NCI-H526 (cell line): Measurements from ENCODE around the gene EARS2.
"Not testable (repeated sequence)": the region's sequence is repeated elsewhere in the genome, so short reads cannot be mapped to it uniquely, and the experiment has no call there.

Source experiments
- DNase-seq, 2 experiments: peaks; one replicate each; lab custom pipeline; 2025; lab: John Stamatoyannopoulos, UW

Gene EARS2

DNA sequence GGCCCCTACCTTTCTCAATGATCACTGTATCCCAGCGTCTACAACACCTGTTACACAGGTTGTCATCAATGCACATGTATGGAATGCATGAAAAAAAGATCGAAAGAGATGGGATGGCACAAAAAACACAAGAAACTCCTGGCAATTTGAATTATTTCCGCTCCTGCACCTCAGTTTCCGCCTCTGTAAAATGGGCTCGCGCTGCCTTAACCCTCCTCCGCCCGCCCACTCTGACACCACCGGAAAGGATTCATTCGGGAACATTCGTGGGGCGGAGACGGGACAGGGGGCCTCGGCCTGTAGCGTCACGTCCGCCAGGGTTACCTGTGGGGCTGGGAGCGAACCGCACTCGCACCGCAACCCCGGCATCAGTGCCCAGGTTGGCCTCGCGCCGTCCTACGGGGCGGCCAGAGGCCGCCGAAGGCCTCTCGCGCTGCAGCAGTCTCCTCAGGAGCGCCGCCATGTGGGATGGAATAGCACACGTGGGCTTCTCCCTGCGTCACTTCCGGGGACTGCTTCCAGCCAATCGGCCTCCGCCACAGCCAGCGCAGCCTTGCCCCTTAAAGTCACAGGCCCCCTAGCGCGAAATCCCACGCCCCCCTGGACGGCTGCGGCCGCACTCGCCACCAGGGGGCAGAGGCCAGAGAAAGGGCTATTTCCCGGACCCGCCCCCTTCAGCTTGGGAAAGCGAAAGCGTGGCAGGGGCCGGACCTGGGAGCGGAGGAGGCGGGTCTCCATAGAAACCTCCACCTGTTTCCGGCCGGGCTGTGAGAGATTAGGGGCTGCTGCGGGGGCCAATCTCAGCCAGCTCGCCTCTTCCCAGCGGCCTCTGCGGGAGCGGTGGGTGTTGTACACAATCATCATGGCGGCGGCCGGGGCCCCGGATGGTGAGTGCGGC lies at the start of gene EARS2, which contains the start of gene UBFD1:
Gene EARS2, minus strand, starts transcription at position 470 of the 898 bp plus-strand sequence. Its CDS starts 7 bp downstream, at position 463.
Gene UBFD1, plus strand, starts transcription at position 847 of the 898 bp plus-strand sequence. Its CDS starts 16 bp downstream, at position 863.
- DNase-seq: peak; percentile 95 to 98

DNA sequence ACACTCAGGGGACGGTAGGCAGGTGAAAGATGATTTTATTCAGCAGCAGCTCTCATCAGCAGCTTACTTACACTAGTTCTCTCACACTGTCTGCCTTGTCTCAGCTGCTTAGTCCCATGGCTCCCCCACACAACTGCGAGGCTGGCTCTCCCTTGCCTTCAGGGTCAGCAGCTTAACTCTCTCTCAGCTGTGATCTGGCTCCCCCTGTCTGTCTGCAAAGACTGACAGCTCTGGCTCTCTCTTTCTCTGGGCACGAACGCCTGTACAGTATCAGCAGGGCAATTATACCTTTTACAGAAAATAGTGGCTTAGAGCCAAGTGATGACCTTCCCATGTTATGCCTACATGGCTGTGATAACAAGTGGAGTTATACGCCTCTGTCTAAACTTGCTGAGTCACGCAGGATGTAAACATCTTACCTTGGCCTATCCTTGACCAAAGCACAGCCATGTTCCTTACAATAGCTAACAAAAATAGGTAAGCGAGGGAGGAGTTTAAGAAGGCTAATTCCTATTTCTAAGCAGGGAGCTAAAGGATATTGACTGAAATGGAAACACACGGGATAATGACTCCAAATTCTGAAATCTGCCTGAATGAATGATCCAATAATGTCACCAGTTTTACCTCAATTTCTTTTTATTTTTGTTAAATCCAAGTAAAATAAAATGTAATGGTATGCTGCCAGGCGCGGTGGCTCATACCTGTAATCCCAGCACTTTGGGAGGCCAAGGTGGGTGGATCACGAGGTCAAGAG lies 40.0 kb upstream of the EARS2 start:
- peak; percentile 47 to 58 for DNase-seq

DNA sequence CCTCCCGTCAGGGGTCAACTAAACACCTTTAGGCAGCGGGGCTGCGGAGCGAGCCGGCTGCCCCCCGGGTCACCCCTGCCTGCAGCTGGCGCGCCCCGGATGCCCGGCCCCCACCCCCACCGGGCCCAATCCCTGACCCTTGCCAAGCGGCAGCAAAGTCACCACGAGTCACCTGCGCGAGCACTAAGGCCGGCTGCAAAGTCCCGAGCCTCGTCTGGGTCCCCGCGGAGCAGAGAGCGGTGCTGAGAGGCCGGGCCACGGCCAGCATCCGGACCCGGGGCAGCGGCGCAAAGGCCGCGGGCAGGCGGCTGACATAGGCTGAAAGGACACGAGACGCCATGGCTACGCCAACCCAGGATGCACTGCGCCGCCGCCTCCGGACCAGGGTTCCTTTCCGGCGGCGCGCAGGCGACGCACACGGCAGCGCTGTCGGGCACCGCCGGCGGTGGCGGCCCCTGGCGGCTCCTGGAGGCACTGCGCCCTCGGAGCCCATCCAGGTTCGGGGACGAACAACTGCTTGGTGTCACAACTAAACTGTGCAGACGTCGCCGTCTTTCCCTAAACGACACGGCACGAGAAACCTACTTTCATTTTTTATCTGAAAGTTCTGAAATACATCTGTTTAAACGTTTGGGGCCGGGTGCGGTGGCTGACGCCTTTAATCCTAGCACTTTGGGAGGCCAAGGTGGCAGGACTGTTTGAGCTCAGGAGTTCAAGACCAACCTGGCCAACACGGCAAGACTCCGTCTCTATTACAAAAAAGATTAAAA lies 39.0 kb upstream of the EARS2 start, which contains the start of gene NDUFAB1:
Gene NDUFAB1, minus strand, starts transcription at position 366 of the 770 bp plus-strand sequence. Its CDS starts 26 bp downstream, at position 340.
- DNase-seq: peak; percentile 37 to 91

DNA sequence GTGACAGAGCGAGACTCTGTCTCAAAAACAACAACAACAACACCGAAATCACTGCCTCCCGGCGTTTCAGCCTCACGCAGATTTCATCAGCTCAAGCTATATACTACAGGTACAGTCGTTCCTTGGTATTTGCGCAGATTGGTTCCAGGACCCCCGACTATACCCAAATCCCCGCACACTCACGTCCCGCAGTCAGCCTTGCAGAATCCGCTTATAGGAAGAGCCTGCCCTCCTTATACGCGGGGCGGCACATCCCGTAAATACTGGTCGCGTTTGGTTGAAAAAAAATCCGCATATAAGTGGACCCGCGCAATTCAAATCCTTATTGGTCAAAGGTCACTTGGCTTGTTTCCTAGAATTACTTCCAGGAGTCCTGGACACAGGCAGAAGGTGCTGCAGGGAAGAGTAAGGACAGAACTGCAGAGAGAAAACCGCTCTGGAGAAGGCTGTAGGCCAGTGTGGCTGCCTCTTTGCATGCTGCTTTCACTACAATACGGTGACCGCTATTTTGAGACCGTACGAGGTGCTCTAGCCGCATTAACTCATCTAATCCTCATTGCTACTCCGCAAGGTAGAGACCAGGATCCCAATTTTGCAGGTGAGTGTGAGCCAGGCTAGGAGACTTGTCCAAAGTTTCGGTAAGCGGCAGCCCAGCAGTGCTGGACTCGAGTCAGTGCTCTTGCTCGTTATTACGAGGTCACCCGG lies 38.2 kb upstream of the EARS2 start:
- DNase-seq: no peak

DNA sequence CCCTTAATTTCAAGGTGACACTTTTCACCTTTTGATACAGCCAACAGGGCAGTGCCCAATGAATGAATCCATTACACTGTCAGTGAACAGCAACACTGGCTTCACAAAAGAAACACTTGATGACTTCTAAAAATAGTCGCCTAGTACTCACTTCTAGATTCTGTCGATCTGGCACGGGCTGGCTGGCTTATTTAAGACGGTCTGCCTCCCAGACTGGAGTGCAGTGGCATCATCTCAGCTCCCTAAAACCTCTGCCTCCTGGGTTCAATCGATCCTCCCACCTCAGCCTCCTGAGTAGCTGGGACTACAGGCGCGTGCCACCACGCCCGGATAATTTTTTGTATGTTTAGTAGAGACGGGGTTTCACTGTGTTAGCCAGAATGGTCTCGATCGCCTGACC lies 37.0 kb upstream of the EARS2 start:
- DNase-seq: no peak

DNA sequence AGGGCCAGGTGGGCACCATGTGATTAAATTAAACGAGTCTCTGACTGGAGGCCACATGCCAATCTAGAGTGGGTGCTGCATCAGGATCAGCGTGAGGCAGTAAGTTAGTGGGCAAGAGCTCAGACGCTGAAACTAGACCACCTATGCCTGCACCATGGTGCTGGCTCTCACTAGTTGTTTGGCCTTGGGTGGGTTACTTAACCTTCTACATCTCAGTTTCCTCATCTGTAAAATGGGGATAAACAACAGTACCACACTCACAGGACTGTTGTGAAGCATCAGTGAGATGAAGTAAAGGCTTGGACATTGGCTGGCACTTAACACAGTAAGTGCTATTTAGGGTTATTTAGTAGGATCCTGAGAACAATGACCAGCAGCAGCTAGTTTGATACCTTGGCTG lies 33.0 kb upstream of the EARS2 start:
- no peak for DNase-seq

DNA sequence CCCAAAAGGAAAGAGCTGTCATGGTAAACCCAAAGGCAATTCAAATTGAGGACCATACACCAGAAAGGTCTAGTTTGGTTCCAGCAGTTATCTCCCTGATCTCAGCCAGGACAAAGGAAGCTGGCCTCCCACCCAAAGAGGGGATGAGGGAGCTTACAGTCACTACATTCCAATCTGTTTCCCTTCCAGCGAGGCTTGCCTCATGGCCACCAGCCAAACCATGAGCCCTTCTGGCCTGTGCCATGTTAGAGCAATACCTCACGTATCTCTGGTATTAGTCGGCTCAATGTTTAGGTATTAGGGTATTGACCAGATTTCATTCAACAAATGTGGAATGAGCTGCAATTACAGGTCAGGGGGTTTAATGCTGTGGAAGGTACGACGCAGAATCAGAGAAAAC lies 30.6 kb upstream of the EARS2 start:
- DNase-seq: no peak

DNA sequence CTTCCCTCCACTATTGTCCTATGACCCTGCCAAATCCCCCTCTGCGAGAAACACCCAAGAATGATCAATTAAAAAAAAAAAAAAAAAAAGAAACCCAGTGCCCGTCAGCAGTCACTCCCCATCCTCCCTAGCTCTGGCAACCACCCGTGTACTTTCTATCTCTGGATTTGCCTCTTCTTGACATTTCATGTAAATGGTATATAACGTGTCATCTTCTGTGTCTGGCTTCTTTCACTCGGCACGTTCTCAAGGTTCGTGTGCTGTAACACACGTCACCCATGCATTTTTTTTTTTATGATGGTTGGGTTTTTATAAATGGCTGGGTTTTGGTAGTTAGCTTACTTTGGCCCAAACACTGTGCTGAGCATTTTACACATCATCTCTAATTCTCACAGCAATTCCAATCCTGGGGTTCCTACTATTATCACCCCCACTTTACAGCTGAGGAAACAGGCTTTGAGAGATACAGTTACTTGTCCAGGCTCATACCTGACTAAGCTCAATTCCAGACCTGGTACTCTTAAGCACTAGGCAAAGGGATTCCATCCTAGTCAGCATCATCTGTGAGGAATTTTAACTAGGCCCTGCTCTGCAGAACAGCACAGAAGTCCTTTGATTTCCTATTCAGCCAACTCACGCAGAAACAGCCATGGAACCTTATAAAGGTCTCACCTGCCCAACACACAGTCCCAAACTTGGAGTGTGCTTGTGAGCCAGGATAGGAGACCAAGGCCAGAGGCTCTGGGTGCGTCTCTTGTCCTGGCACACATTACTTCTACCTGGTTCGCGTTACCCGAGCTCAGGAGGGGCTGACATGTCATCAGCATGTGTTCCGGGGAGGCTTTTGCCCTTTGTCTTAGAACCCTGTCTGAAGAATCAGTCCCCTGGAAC lies 27.3 kb upstream of the EARS2 start:
- DNase-seq: no peak

DNA sequence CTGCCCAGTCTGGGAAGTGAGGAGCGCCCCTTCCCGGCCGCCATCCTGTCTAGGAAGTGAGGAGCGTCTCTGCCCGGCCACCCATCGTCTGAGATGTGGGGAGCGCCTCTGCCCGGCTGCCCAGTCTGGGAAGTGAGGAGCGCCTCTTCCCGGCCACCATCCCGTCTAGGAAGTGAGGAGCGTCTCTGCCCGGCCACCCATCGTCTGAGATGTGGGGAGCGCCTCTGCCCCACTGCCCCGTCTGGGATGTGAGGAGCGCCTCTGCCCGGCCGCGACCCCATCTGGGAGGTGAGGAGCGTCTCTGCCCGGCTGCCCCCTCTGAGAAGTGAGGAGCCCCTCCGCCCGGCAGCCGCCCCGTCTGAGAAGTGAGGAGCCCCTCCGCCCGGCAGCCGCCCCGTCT lies 26.1 kb upstream of the EARS2 start:
- DNase-seq: not testable (repeated sequence)

DNA sequence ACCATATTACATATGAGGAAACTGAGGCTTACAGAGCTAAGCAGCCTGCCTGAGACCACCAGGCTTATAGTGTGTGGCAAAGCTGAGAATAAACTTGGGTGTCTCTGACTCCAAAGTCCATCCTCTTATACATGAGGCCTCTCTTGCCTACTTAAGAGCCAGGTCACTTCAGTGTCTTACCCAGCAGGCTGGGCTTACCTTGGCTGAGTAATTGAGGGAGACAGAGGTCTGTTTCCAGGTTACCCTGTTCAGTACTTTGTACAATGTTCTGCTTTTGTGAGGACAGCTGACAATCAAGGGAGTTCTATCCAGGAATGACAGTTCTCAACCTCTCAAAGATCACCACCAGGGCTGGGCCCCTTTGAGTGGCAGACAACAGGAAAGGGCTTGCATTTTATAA lies 24.6 kb upstream of the EARS2 start:
- no peak for DNase-seq

DNA sequence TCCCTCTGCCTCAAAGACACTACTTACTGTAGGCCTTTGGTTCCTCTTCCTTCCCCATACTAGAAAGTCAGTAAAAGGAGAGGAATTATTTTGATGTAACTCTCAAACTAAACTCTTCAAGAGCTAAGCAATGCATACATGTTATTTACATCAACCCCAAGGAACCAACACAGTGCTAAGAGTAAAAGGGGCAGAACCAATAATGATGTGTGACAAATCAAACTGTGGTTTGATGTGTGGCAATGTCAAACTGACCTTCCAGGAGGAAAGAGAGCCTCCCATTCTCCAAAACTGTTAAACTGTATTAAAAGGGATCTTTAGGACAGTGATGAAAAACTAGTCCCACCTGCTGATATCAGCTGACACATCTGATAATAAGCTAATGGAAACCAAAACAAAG lies 23.2 kb upstream of the EARS2 start:
- DNase-seq: no peak

DNA sequence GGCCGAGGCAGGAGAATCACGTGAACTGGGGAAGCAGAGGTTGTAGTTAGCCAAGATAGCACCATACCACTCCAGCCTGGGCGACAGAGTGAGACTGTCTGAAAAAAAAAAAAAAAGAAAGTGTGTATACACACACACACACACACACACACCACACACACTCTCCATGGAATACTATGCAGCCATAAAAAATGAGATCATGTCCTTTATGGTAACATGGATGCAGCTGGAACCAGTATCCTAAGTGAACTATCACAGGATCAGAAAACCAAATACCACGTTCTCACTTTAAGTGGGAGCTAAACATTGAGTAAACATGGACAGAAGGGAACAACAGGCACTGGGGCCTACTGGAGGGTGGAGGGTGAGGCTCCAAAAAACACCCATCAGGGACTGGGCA lies 22.2 kb upstream of the EARS2 start:
- DNase-seq: no peak

DNA sequence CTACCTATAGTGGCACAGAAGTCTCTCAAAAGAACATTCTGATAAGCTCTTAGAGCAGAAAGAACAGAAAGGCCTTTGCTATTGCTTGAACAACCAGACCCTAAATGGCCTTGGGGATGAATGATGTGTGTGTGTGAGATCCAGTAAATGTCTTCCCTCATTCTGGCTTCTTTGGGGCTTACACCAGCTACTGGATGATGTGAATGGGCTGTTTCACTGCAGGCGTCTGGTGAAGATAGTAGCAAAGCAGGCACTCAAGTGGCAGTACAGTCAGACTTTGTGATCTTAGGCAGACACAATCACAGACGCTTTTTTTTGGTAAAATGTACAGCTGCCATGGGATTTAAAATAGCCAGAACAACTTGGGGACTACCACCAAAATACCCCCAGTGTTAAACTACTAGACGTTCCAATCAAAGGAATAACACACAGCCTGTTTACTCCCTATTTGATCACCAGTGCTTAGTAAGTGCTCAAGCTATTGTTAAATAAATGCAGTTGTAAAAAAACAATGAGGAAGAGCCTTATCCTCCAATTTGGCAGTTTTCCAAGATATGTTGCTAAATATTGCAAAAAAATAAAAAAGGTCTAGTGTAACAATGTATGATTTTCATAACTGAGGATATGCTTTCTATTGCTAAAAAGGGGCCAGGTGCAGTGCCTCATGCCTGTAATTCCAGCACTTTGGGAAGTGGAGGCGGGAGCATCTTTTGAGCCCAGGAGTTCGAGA lies 21.1 kb upstream of the EARS2 start:
- no peak for DNase-seq

DNA sequence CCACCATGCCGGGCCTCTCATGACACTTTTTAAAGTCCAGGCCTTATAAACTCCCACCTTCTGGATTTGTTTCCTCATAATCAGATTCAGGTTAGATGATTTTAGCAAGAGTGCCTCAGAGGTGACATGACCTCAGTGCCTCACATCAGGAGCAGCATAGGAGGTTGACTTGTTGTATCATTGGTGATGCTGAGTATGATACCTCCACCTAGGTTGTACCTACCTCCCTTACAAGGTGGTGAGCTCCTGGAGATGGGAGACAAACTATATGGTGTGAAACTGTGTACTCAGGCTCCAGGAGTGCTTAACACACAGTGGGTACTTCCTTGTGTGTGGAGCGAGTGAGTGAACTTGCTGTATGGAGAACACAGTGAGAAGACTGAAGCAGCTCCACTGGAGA lies 20.3 kb upstream of the EARS2 start:
- DNase-seq: no peak

DNA sequence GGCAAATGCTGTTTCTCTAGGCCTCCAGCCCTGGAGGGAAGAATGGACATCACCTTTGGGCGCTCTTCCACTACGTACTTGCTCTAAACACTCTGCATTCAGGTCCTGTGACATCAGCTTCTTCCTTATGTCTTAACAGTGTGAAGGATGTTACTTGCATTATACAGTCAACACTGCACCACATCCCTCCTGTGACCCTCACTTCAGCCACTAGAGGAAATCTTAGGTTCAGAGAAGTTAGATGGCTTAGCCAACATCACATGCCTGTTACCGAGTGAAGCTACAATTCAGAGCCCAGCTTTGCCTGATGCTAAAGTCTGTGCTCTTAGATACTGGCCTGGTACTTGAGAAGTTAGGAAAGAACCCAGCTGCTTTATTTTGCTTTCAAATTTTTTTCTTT lies 18.7 kb upstream of the EARS2 start:
- no peak for DNase-seq

DNA sequence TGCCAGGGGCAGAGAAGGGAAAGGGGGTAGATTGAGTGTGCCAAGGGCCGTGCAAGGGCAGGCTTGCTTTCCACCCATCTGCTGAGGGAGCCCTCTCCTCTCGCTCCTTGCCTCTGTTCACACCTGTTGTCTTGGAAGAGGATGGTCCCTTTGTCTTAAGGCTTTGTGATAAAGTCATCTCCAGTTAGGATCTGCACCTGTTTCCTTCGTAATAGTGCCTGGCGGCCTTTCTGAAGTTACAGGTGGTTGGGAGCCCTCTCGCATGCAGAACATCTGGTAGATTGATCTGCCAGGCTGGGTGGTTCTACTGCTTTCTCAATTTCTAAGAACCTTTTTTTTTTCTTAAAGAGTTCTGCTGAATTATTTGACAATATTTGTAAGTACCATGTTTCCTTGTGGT lies 16.7 kb upstream of the EARS2 start:
- DNase-seq: no peak

DNA sequence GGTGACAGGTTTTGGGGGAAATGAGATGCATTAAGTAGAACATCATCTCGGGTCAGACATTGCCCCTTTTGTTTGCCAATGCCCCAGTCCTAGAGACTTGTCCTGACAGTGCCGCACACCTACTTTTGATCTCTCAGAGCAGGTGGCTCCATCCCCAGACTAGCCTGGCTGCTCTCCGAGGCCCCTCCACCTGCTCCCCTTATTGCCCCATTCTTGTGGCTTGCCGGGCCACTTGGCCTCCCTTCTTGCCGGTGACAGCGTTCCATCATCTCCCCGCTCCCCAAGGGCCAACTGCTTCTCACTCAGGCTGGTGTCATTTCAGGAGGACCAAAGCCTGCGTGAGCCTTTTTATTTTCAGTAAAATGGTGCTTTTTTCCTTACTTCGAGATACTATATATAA lies 15.2 kb upstream of the EARS2 start:
- DNase-seq: no peak

DNA sequence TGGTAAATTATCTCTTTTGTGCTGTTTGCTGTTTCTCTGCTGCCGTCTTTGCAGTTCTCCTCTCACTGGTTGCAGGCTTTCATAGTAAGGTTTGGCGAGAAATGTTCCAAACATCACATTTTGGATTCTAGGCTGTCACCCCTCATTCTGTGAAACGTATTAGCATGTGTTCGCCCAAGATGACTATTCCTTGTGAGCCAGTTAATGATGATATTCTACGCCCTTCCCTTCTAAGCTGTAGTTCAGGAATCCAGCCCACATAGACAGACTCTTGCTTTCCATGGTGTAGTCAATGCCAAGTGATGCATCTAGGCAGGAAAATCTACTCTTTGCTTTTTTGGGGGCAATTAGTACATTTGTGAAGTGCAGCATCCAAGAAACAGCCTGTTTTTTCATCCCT lies 14.7 kb upstream of the EARS2 start:
- no peak for DNase-seq

DNA sequence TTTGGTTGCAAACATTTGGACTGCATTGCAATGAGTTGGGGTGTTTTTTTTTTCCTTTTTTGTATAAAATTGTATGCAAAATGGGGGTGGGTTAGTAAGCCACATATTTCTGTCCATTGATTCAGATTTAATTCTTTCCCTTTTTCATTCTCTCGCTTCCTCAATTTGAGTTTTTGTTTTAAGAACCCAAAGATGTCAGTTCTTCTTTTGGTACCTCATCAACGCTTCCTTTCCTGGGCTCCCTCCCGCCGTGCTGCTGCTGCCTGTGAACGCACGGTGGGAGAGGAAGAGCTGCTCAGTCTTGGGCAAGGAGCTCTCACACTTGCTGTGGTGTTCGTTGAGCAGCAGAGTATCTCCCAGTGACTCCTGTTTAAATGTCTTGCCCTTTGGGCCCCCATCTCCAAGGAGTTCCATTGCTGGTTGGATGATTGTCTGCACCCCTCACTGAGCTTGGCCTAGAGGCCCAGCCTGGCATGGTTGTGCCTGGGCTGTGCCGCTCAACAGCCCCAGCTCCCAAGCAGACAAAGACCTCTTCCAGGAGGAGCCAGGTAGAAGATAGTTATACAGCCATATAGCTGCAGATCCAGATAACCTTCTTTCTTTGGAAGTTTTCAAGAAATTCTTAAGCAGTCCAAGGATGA lies 14.0 kb upstream of the EARS2 start:
- no peak for DNase-seq
